Keratinocyte (primary cell): Measurements from ENCODE around the gene ARHGAP24. TPM values are rescaled to one million over a fixed set of nuclear protein-coding genes. Genes with fewer than 3 reads are reported as not detected.

Experiments used
- DNase-seq: peaks from one replicate; pipeline ENCODE4 v3.0.0-alpha.2; 2011; ENCODE audit warnings: low read depth, missing footprints, low spot score
- FAIRE-seq: peaks from 2 replicates; lab custom pipeline; 2011; peaks lifted over from hg19 to GRCh38; lab: Jason Lieb, UNC
- H2AFZ ChIP-seq: 2 replicates; pipeline ENCODE4 v1.6.0; 2012; ENCODE audit warnings: low read length, control low read depth, inconsistent platforms; ENCODE audit not compliant: control insufficient read depth
- H3K27ac ChIP-seq: 2 replicates; pipeline ENCODE4 v1.5.1; 2011; ENCODE audit warnings: low read length; ENCODE audit not compliant: control insufficient read depth, insufficient read depth
- H3K27me3 ChIP-seq: 3 replicates; pipeline ENCODE4 v1.6.0; 2011; ENCODE audit warnings: low read length; ENCODE audit not compliant: control insufficient read depth, insufficient read depth; ENCODE audit errors: extremely low read depth
- H3K36me3 ChIP-seq, 2 experiments: 2 replicates in 1 of 2; 3 replicates in 1 of 2; pipeline ENCODE4 v1.5.1; 2011; ENCODE audit warnings: low read length in 2 of 2, mild to moderate bottlenecking in 1 of 2; ENCODE audit not compliant: control insufficient read depth in 2 of 2, insufficient read depth in 2 of 2; ENCODE audit errors: extremely low read depth in 1 of 2
- H3K4me1 ChIP-seq: 3 replicates; pipeline ENCODE4 v1.5.1; 2011; ENCODE audit warnings: low read length; ENCODE audit not compliant: control insufficient read depth, insufficient read depth; ENCODE audit errors: extremely low read depth
- H3K4me2 ChIP-seq: 3 replicates; pipeline ENCODE4 v1.6.0; 2011; ENCODE audit warnings: low read depth, low read length; ENCODE audit not compliant: control insufficient read depth, insufficient read depth; ENCODE audit errors: extremely low read depth
- H3K4me3 ChIP-seq, 3 experiments: fragments of 200-600 bp in 1 of 3; sonication (generic) in 1 of 3; 2 replicates in 2 of 3; 3 replicates in 1 of 3; pipeline ENCODE4 v1.5.1; 2011 to 2016; ENCODE audit warnings: low read length in 3 of 3, mild to moderate bottlenecking in 3 of 3, control low read depth in 2 of 3, inconsistent platforms in 1 of 3, low read depth in 1 of 3, mixed read lengths in 1 of 3, mixed run types in 1 of 3, moderate library complexity in 1 of 3; ENCODE audit not compliant: control insufficient read depth in 2 of 3, insufficient read depth in 2 of 3; ENCODE audit errors: extremely low read depth in 1 of 3
- H3K79me2 ChIP-seq: 2 replicates; pipeline ENCODE4 v1.6.0; 2012; ENCODE audit warnings: low read length; ENCODE audit not compliant: control insufficient read depth, insufficient read depth
- H3K9ac ChIP-seq: 3 replicates; pipeline ENCODE4 v1.6.0; 2011; ENCODE audit warnings: low read length; ENCODE audit not compliant: control insufficient read depth, insufficient read depth; ENCODE audit errors: extremely low read depth
- H3K9me1 ChIP-seq: 3 replicates; pipeline ENCODE4 v1.6.0; 2011; ENCODE audit warnings: low read length; ENCODE audit not compliant: control insufficient read depth, insufficient read depth; ENCODE audit errors: extremely low read depth
- H3K9me3 ChIP-seq: 2 replicates; pipeline ENCODE4 v1.5.1; 2012; ENCODE audit warnings: low read depth, low read length; ENCODE audit not compliant: control insufficient read depth
- H4K20me1 ChIP-seq: 3 replicates; pipeline ENCODE4 v1.6.0; 2011; ENCODE audit warnings: low read length; ENCODE audit not compliant: control insufficient read depth, insufficient read depth; ENCODE audit errors: extremely low read depth
- EZH2 ChIP-seq: IDR thresholded peaks from one replicate; pipeline ENCODE4 v1.6.1; 2012; ENCODE audit warnings: inconsistent platforms, mild to moderate bottlenecking, low read length, moderate library complexity
- dilution Hi-C: fragments of 300-500 bp; cut with MboI; formaldehyde crosslinking; loops from one replicate; pipeline ENCODE4 v1.7.0; 2020; ENCODE audit warnings: low sequenced_read_pairs; ENCODE audit not compliant: extremely low pct_ligation_motif_present
- polyA plus RNA-seq, 5 experiments: library from polyadenylated mRNA; depleted of rRNA in 3 of 5; stranded (reverse) in 3 of 5; stranded (forward) in 1 of 5; unstranded in 1 of 5; fragments of >200 nt; gene quantifications; 1 replicate in 1 of 5; 2 replicates in 3 of 5; 3 replicates in 1 of 5; pipeline versions ENCODE4 v1.2.1 to v1.2.3, GENCODE V29; 2011 to 2012; ENCODE audit warnings: missing spikeins in 2 of 5, low read depth in 1 of 5, low replicate concordance in 1 of 5
- TF ChIP-seq, protein P1 (sequence below), 3 experiments: IDR thresholded peaks in 1 of 3; conservative IDR thresholded peaks in 1 of 3; optimal IDR thresholded peaks in 1 of 3; 2 replicates in 2 of 3; 3 replicates in 1 of 3; pipeline versions ENCODE3 to v1.5.1; 2011; ENCODE audit warnings: low read length in 3 of 3, mild to moderate bottlenecking in 3 of 3, moderate library complexity in 2 of 3, control low read depth in 1 of 3, inconsistent platforms in 1 of 3; ENCODE audit not compliant: insufficient read depth in 2 of 3; ENCODE audit errors: extremely low read depth in 1 of 3

The ARHGAP24 gene
- polyA plus RNA-seq, 1 donor (not counting 4 experiments of a cell fraction or from before 2014, with no cell fraction given): 0.87 TPM

DNA sequence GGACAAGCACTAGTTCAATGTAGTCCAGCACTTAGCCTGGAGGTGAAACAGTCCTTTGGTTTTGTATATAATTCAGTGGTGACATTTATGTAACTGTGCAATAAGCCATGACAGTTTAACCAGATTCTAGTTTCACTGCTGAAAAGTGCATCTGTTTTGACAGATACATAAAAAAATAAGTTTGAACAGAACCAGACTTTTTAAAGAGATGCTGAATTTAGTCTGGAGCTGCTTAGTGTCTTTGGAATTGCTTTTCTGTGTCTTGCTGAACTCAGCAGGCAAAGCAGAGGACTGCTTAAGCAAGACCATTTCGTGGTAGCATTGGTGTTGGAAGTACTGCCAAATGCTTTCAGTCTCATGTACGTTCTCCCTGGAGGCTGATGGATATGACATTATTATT is 491.4 kb downstream of the ARHGAP24 start:
- dilution Hi-C loops: no loop called here

DNA sequence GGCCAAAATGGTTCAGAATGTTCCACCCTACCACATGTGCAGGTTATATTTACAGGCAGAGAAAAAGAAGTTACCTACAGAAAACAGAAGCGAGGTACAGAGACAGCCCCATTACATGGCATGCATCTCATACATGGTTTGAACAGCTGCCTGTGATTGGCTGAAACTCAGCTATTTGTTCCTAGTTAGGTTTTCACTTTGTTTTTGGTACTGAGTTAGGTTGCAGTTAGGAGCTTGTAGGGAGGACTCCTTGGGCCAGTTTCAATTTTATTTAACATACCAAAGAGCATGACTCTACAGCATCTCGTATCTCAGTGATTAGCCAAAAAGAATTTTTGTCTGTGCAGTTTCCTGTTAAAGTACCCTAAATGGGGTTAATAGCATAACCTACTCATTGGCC is 492.9 kb downstream of the ARHGAP24 start:
- no peaks in the 10 kb centered on the region for H3K9me1 ChIP-seq
- no peaks in the 10 kb centered on the region for H4K20me1 ChIP-seq
- H3K36me3 ChIP-seq: no peaks in the 10 kb centered on the region
- no peaks in the 10 kb centered on the region for H3K79me2 ChIP-seq
- TF ChIP-seq, protein P1, sequence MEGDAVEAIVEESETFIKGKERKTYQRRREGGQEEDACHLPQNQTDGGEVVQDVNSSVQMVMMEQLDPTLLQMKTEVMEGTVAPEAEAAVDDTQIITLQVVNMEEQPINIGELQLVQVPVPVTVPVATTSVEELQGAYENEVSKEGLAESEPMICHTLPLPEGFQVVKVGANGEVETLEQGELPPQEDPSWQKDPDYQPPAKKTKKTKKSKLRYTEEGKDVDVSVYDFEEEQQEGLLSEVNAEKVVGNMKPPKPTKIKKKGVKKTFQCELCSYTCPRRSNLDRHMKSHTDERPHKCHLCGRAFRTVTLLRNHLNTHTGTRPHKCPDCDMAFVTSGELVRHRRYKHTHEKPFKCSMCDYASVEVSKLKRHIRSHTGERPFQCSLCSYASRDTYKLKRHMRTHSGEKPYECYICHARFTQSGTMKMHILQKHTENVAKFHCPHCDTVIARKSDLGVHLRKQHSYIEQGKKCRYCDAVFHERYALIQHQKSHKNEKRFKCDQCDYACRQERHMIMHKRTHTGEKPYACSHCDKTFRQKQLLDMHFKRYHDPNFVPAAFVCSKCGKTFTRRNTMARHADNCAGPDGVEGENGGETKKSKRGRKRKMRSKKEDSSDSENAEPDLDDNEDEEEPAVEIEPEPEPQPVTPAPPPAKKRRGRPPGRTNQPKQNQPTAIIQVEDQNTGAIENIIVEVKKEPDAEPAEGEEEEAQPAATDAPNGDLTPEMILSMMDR (optimal IDR thresholded peaks at IDR 0.05 in 1 of 3, IDR thresholded peaks at IDR 0.05 in 1 of 3, conservative IDR thresholded peaks at IDR 0.05 in 1 of 3; ENCODE audit: extremely low read depth in 1 of 3, insufficient read depth in 2 of 3, low read length in 3 of 3): no peak
- TF ChIP-seq EZH2: no peak
- DNase-seq (no peak), FAIRE-seq (peak; percentile 43)
- dilution Hi-C loops: no loop called here
- H3K27me3 ChIP-seq: no peaks in the 10 kb centered on the region
- H3K4me3 ChIP-seq: no peak overlapping the region
- no peak overlapping the region for H2AFZ ChIP-seq
- no peaks in the 10 kb centered on the region for H3K9me3 ChIP-seq
- H3K9ac ChIP-seq: no peak overlapping the region
- no peak overlapping the region for H3K27ac ChIP-seq
- H3K4me2 ChIP-seq: no peak overlapping the region
- H3K4me1 ChIP-seq: no peaks in the 10 kb centered on the region

More for the DNA sequence above, 491.4 kb downstream of the ARHGAP24 start:
- no peak for FAIRE-seq
- DNase-seq: no peak
- Histone ChIP-seq H3K4me3 (no peak overlapping the region), H3K4me1 (no peaks in the 10 kb centered on the region), H3K9me3 (no peaks in the 10 kb centered on the region), H3K36me3 (no peaks in the 10 kb centered on the region), H3K79me2 (no peaks in the 10 kb centered on the region), H3K27ac (no peak overlapping the region), H3K27me3 (no peaks in the 10 kb centered on the region), H3K4me2 (no peak overlapping the region), H4K20me1 (no peaks in the 10 kb centered on the region), H3K9me1 (no peaks in the 10 kb centered on the region), H2AFZ (no peak overlapping the region), H3K9ac (no peak overlapping the region)
- TF ChIP-seq, protein P1 (optimal IDR thresholded peaks at IDR 0.05 in 1 of 3, IDR thresholded peaks at IDR 0.05 in 1 of 3, conservative IDR thresholded peaks at IDR 0.05 in 1 of 3; ENCODE audit: extremely low read depth in 1 of 3, insufficient read depth in 2 of 3, low read length in 3 of 3): no peak
- no peak for TF ChIP-seq EZH2
